IMR-90 (cell line): ENCODE data around the gene C15orf39.

Experiments
- BHLHE40 ChIP-seq: fragments of 150-350 bp; IDR thresholded peaks from 2 replicates; pipeline ENCODE4 v1.6.1; 2016; ENCODE audit warnings: mild to moderate bottlenecking, low read depth, low read length
- CEBPB ChIP-seq: IDR thresholded peaks from 2 replicates; pipeline ENCODE4 v1.6.1; 2012; ENCODE audit warnings: low read depth, low read length, improper control_type of control experiment
- MAZ ChIP-seq: IDR thresholded peaks from 2 replicates; pipeline ENCODE4 v1.6.1; 2012; ENCODE audit warnings: low read depth, mild to moderate bottlenecking, low read length, improper control_type of control experiment, moderate library complexity, borderline replicate concordance
- MXI1 ChIP-seq: IDR thresholded peaks from 2 replicates; pipeline ENCODE4 v1.6.1; 2012; ENCODE audit warnings: low read depth, mild to moderate bottlenecking, low read length, moderate library complexity, borderline replicate concordance
- POLR2A ChIP-seq: IDR thresholded peaks from 2 replicates; pipeline ENCODE4 v1.6.1; 2012; ENCODE audit warnings: mild to moderate bottlenecking, low read depth, low read length
- RAD21 ChIP-seq: IDR thresholded peaks from 2 replicates; pipeline ENCODE4 v1.6.1; 2012; ENCODE audit warnings: low read length, improper control_type of control experiment
- RFX5 ChIP-seq: IDR thresholded peaks from 2 replicates; pipeline ENCODE4 v1.8.0; 2012; ENCODE audit warnings: low read depth, mild to moderate bottlenecking, low read length, moderate library complexity
- SMC3 ChIP-seq: fragments of 150-350 bp; IDR thresholded peaks from 2 replicates; pipeline ENCODE4 v1.6.1; 2016; ENCODE audit warnings: low read depth, mild to moderate bottlenecking, antibody characterized with exemption, low read length, moderate library complexity
- TF ChIP-seq, protein P1 (sequence below): conservative IDR thresholded peaks from 2 replicates; pipeline ENCODE4 v1.5.1; 2012; ENCODE audit warnings: mild to moderate bottlenecking, low read depth, low read length, improper control_type of control experiment
- TF ChIP-seq, protein P2 (sequence below): fragments of 150-350 bp; IDR thresholded peaks from 2 replicates; pipeline ENCODE4 v1.6.1; 2017; ENCODE audit warnings: mild to moderate bottlenecking, antibody characterized with exemption, low read length, low read depth
- TF ChIP-seq, protein P3 (sequence below): fragments of 150-350 bp; IDR thresholded peaks from 2 replicates; pipeline ENCODE4 v1.6.1; 2016; ENCODE audit warnings: low read depth, mild to moderate bottlenecking, low read length, moderate library complexity, borderline replicate concordance

DNA sequence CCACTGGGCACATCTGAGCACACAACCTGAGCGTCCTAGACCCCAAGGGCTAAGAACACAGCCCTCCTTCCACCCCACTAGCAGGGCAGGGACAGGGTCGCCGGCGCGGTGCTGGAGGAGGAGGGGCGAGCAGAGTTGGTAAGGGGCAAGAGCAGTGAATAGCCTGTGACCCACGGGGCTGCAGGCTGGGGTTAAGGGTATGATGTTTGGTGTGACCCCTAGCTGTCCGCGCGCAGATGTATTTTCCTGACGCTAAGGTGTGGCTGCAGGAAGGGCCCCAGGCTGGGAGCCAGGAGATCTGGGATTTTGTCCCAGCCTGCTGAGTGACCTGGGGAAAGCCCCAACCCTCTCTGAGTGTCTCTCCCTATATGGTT is 1.3 kb upstream of the C15orf39 start:
- no peak for TF ChIP-seq BHLHE40
- no peak for TF ChIP-seq MAZ
- TF ChIP-seq, protein P1, sequence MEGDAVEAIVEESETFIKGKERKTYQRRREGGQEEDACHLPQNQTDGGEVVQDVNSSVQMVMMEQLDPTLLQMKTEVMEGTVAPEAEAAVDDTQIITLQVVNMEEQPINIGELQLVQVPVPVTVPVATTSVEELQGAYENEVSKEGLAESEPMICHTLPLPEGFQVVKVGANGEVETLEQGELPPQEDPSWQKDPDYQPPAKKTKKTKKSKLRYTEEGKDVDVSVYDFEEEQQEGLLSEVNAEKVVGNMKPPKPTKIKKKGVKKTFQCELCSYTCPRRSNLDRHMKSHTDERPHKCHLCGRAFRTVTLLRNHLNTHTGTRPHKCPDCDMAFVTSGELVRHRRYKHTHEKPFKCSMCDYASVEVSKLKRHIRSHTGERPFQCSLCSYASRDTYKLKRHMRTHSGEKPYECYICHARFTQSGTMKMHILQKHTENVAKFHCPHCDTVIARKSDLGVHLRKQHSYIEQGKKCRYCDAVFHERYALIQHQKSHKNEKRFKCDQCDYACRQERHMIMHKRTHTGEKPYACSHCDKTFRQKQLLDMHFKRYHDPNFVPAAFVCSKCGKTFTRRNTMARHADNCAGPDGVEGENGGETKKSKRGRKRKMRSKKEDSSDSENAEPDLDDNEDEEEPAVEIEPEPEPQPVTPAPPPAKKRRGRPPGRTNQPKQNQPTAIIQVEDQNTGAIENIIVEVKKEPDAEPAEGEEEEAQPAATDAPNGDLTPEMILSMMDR, result no peak
- no peak for TF ChIP-seq RFX5
- TF ChIP-seq CEBPB, result no peak
- TF ChIP-seq MXI1, result no peak
- TF ChIP-seq POLR2A, result no peak
- no peak for TF ChIP-seq RAD21
- TF ChIP-seq SMC3, result no peak
- TF ChIP-seq, protein P2, sequence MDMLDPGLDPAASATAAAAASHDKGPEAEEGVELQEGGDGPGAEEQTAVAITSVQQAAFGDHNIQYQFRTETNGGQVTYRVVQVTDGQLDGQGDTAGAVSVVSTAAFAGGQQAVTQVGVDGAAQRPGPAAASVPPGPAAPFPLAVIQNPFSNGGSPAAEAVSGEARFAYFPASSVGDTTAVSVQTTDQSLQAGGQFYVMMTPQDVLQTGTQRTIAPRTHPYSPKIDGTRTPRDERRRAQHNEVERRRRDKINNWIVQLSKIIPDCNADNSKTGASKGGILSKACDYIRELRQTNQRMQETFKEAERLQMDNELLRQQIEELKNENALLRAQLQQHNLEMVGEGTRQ, result no peak
- TF ChIP-seq, protein P3, sequence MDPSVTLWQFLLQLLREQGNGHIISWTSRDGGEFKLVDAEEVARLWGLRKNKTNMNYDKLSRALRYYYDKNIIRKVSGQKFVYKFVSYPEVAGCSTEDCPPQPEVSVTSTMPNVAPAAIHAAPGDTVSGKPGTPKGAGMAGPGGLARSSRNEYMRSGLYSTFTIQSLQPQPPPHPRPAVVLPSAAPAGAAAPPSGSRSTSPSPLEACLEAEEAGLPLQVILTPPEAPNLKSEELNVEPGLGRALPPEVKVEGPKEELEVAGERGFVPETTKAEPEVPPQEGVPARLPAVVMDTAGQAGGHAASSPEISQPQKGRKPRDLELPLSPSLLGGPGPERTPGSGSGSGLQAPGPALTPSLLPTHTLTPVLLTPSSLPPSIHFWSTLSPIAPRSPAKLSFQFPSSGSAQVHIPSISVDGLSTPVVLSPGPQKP, result no peak
